Stimulated activated CD4-positive, alpha-beta T cell treated with anti-CD3 and anti-CD28 coated beads, Interleukin-1b, Interleukin-23, amount 100 ng/mL, for 24 hours (primary cell): ENCODE results near the gene RCVRN.
"Not testable (repeated sequence)": the region's sequence is repeated elsewhere in the genome, so short reads cannot be mapped to it uniquely, and the experiment has no call there.

Source experiments
- DNase-seq, 4 experiments: peaks; one replicate each; pipeline ENCODE4 v3.0.0-alpha.2; 2020; ENCODE audit warnings: low read depth in 4 of 4, low spot score in 1 of 4

The RCVRN gene

GRCh38 chr17:9922012-9922848 is 17.2 kb upstream of the RCVRN start:
- DNase-seq, result no peak

- DNase-seq, result not testable (repeated sequence)
These were observed 16.1 kb upstream of the RCVRN start for GRCh38 chr17:9921216-9921615.

GRCh38 chr17:9918804-9919352 is 13.8 kb upstream of the RCVRN start:
- no peak for DNase-seq

- DNase-seq, result no peak
These were observed 13.3 kb upstream of the RCVRN start for GRCh38 chr17:9918352-9918751.

- no peak for DNase-seq
These were observed 12.7 kb upstream of the RCVRN start for GRCh38 chr17:9917801-9918200.

GRCh38 chr17:9917131-9917530 is 12.1 kb upstream of the RCVRN start:
- DNase-seq, result no peak

GRCh38 chr17:9916108-9916507 is 11.0 kb upstream of the RCVRN start:
- no peak for DNase-seq

- no peak for DNase-seq
These were observed 8.4 kb upstream of the RCVRN start for GRCh38 chr17:9913476-9913875.

- no peak for DNase-seq
These were observed 7.3 kb upstream of the RCVRN start for GRCh38 chr17:9912121-9913099.

- DNase-seq, result no peak
These were observed 6.0 kb upstream of the RCVRN start for GRCh38 chr17:9911089-9911488.

GRCh38 chr17:9908649-9909042 is 3.6 kb upstream of the RCVRN start:
- DNase-seq, result no peak

GRCh38 chr17:9907883-9908648 is 3.0 kb upstream of the RCVRN start:
- no peak for DNase-seq

- DNase-seq, result no peak
These were observed 2.1 kb upstream of the RCVRN start for GRCh38 chr17:9907131-9907530.

GRCh38 chr17:9906616-9907015 is 1.5 kb upstream of the RCVRN start:
- no peak for DNase-seq

- DNase-seq, result peak in 1 of 4 experiments; percentile 12
These were observed 831 bp upstream of the RCVRN start for GRCh38 chr17:9905902-9906301.

- DNase-seq, result no peak
These were observed 594 bp downstream of the RCVRN start for GRCh38 chr17:9904277-9905077.

- no peak for DNase-seq
These were observed 3.0 kb downstream of the RCVRN start for GRCh38 chr17:9902120-9902519.

- DNase-seq, result no peak
These were observed 4.3 kb downstream of the RCVRN start for GRCh38 chr17:9900784-9901183.

- DNase-seq, result no peak
These were observed 5.0 kb downstream of the RCVRN start for GRCh38 chr17:9900044-9900594.
